HG03432 (cell line): ENCODE data around the gene GRAMD2B.
"Not testable (repeated sequence)": the region's sequence is repeated elsewhere in the genome, so short reads cannot be mapped to it uniquely, and the experiment has no call there.

Experiments used
- ATAC-seq: cut with Tn5 transposase; IDR thresholded peaks from one replicate; pipeline ENCODE4 v1.9.1; 2021; ENCODE audit warnings: mild to moderate bottlenecking, moderate library complexity; ENCODE audit not compliant: unreplicated experiment

GRAMD2B gene

DNA sequence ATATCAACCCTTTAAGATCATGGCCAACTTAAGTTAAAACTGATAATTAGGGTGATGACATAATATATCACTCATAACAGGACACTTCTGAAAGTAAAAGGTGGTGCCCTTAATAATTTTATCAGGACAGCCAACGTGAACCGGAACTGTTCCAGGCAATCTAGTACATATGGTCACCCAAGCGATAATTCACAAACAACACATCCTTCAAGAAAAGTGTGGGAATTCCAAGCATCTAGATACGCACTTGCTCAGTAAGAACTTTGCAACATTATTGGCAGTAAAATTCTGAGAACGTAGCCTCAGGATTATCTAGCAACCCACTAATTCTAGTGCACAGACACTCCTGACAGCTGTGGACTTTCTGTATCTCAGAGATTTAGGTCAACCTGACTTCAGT, 86.1 kb downstream of the GRAMD2B start:
- ATAC-seq: no peak

DNA sequence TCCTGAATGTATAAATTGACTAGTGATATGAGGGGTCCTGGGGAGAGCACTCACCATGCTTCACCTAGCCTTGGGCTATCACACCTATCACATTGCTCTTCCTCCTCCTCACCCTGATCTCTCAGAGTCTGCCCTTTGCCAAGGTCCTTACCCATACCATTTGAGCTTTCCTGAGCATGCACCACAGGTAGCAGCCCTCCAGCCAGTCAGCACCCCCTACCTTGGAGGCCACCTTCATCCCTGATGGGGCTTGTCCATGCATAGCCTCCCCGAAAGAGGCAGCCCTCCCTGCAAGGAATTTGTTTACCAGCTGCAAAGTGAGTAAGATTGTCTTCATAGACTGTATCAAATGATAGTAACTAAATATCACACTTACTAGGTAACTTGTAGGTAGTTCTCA, 88.8 kb downstream of the GRAMD2B start:
- ATAC-seq: no peak

DNA sequence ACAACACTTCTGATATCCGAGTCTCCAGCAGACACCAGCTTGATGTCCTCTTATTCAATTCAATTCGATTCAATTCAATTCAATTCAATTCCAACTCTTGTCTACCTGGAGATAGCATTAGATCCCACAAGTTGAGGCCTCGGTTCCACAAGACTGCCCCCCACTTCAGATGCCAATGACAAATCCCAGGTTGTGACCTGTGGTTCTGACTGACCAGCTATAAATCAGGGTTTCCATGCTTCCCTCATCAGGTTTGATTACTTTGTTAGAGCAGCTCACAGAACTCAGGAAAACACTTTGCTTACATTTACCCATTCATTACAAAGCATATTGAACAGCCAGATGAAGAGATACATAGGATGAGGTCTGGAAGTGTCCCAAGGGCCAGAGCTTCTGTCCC, 89.2 kb downstream of the GRAMD2B start:
- ATAC-seq: no peak

DNA sequence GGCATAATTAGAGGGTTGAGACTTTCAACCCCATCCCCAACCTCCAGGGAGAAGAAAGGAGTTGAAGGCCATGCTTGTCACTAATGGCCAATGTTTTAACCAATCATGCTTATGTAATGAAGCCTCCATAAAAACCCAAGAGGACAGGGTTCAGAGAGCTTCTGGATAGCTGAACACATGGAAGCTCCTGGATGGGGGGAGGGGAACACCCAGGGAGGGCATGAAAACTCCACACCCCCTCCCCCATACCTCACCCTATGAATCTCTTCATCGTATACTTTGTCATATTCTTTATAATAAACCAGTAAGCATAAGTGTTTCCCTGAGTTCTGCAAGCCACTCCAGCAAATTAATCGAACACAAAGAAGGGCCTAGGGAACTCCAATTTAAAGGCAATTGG, 90.1 kb downstream of the GRAMD2B start:
- ATAC-seq: no peak

DNA sequence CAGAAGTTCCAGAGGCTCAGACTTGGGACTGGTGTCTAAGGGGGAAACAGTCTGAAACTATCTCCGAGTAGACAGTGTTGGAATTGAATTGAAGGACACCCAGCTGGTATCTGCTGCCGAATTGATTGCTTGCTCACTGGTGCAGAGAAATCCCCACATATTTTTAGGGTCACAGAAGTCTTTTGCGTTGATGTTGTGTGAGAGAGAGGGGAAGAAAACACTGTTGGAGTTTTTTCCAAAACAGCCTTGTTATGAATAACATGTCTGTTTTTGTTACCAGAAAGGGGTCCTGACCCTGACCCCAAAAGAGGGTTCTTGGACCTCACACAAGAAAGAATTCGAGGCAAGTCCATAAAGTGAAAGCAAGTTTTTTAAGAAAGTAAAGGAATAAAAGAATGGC, 90.5 kb downstream of the GRAMD2B start:
- ATAC-seq: no peak

DNA sequence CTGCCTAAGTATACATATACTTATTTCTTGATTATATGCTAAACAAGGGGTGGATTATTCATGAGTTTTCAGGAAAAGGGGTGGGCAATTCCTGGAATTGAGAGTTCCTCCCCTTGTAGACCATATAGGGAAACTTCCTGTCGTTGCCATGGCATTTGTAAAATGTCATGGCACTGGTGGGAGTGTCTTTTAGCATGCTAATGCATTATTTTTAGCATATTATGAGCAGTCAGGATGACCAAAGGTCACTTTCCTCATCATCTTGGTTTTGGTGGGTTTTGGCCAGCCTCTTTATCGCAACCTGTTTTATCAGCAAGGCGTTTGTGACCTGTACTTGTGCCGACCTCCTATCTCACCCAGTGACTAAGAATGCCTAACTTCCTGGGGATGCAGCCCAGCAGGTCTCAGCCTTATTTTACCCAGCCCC, 90.9 kb downstream of the GRAMD2B start:
- no peak for ATAC-seq

DNA sequence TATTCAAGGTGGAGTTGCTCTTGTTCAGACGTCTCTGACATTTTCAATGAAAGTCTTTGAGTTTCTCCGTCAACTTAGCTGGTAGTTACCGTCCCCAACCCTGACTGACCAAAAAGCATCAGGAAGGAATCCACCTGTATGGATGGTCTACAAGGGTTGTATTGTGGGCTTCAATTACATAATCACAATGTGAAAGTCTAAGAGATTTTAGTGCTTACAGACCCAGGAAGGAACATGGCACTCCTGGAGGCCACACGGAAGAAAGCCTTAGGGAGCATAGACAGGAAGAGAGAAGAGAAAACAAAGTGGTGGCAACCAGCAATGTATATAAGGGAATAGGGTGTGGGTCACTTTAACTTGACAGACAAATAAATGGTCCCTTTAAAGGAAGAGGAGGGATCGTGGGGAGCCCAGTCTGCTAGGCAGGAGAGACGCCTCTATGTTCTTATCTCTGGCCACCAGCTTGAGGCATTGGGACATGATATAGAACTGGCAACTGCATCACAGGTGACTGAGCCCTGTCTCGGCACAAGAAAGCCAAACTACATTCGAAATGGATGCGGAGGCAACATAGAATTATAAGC, 91.4 kb downstream of the GRAMD2B start:
- ATAC-seq: no peak

DNA sequence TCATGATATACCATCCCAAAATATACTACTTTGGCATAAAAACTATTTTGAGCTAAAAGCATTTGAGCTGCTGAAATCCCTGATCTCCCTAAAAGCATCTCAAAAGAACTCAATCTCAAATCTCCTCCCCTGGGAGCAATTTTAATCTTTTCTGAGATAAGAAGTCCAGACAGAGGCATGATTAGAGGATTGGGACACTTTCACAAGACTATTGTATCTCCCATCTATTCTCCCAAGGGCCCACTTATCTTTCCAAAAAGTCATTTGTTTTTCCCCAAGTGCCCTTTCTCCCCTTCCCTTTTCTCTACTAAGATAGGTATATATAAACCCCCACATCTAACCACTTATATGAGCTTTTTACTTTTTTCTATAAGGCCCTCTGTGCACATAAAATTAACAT, 92.1 kb downstream of the GRAMD2B start:
- ATAC-seq: no peak

DNA sequence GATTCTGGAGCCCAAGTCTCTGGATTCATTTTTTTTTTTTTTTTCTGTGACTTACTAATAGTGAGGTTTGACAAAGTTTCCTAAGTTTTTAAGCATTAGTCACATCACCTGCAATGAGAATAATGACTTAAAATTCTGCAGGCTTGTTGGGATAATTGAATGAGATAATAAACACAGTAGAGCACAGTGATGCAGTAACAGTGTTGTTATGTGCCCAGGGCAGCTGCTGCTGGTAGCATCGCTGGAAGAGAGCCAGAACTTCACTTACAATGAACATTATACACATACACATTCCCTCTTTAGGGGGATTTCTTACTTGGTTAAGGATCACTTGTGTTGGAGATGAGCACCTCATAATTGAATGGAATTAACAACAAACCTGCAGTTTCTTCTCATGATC, 92.9 kb downstream of the GRAMD2B start:
- ATAC-seq: no peak

DNA sequence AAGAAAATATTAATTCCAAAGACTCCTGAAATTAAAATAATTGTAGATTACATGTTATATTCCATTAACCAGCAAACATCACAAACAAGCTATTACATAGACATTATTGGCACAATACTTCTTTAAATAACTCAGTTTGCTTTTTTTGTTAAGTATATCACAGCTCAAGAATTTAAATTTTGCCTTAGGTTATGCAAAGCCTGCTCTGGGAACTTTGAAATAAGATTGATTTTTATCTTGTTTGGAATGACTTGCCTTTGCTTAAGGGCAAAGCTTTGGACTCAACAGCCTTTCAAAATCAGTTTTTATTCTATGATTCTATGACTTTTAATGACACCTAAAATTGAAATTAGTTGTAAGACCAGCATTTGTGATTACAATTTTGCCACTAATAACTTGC, 93.6 kb downstream of the GRAMD2B start:
- ATAC-seq: no peak

DNA sequence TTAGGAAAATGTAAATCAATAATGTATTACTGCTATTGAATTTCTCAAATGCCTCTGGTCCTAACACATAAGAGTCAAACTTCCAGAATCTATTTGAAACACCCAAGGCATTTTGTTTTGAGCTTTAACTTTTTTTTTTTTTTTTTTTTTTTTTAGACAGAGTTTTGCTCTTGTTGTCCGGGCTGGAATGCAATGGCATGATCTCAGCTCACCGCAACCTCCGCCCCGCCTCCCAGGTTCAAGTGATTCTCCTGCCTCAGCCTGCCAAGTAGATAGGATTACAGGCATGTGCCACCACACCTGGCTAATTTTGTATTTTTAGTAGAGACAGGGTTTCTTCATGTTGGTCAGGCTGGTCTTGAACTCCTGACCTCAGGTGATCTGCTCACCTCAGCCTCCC, 96.0 kb downstream of the GRAMD2B start:
- not testable (repeated sequence) for ATAC-seq

DNA sequence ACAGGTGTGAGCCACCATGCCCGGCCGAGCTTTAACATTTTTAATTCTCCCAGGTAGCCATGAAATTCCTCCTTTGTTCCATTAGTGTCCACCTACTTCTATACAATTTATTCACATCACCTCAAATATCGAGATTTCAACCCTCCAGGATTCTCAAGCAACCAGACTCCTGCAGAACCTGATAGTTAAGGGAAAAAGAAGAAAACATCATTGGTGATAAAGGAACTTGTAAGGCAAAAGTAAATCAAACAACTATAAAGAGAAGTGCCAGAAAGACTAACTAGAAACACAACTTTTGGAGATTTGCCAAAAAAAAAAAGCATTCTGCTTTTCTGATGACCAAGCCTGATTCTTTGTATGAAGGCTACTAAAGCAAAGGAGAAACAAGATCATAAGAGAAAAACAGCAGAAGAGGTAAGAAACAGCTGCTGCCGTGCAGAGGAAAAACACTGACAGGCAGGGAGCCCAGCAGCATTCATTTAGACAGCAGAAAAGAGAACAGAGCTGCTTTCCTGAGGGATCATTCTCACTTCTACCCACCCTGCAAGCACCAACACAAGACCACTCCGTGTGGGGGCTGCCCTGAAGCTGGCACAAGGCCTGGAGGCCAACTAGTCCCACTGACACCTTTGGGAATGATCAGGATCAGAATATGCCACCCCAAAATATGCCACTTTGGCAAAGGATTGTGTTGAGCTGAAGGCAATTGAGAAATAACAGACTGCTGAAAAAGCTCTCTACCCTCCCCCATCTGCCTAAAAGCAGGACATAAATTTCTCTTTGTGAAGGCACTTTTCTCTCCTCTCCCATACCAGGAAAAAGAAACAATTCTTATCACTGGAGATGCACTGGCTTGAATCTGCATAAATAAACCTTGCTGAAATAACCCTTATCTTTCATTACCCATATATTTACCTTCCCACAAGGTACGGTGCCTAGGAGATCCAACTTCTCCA, 96.7 kb downstream of the GRAMD2B start:
- ATAC-seq: no peak

DNA sequence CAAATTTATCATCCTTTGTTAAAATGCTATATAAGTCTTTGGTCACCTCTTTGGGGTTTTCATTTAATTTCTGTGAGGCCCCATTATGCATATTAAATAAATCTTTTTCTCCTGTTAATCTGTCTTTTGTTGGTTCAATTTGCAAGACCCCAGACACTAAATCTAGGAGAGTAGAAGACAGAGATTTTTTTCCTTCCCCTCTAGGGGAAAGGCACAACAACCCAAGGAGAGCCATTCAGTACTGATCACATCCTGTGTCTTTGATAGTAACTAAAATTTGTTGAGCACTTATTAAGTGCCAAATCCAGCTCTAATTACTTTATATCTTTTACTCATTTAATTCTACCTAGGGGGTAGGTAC, 97.4 kb downstream of the GRAMD2B start:
- no peak for ATAC-seq

DNA sequence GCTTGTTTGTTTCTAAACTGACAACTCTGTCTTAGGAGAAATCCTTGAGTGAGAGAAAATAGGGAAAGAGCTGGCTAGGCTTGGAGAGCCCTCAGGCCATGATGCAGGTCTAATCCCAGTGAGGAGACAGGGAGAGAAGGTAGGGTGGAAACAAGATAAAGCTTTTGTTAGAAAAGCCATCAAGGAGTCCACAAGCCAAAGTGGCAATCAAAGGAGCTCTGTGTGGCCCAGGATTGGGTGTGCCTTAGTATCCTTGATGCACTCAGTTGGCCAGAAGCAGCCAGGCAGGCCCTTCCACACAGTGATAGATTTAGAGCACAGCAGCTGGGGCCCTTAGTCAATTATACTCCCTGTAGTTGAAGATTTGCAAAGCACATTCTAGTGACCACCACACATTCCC, 97.9 kb downstream of the GRAMD2B start:
- no peak for ATAC-seq

DNA sequence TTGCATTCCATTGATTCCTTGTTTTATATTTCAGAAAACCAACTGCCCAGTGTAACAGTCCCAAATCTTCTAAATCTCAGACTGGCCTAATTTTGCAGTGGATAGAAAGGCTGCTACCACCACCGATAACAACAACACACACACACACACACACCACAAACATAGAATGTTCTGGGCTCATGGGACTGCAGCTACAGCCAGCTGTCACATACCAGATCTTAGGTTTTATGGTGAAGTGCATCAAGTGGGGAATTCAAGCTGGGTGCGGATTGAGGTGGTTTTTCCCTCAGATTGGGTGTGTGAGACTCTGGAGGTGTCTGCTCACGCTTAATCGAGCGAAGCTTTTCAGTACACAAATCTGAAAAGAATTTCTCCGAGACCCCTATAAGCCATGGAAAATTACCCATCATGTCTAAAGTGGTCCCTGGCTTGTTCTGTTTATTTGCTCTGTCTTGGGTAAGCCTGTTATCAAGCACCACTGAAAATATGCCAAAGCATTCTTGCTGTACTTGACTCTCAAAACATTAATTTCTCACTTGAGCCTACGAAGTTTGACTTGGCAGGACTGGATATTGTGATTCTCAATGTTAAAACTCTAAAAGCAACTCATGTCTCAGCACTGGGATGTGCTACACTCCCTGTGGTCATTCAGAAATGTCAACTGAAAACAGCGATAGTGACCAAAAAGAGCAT, 100.8 kb downstream of the GRAMD2B start:
- ATAC-seq: no peak

DNA sequence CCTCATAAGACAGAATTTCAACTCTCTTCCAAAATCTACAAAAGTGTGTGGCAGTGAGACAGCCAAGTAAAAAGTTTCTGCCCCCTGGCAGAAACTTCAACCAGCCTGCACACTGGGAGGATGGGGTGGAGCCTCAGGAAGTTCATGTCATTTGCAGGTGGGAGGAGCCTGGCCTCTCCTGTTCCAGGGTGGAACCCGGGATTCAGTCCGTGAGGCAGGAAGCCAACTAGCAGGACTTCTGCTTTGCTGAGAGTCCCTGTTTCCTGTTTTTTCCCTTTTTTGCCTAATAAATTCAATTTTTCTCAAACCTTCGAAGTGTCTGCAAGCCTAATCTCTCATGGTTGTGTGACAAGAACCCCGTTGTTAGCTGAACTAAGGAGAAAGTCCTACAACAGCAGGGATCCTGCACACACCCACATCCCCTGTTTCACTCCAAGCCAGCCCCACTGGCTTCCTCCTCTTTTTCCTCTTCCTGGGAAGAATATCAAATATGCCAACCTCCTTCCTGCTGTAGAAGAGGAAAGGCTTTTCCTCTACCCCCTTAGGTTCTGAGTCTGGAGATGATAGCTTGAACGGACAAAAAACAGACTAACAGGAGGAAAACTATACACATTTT, 102.5 kb downstream of the GRAMD2B start:
- ATAC-seq: no peak

DNA sequence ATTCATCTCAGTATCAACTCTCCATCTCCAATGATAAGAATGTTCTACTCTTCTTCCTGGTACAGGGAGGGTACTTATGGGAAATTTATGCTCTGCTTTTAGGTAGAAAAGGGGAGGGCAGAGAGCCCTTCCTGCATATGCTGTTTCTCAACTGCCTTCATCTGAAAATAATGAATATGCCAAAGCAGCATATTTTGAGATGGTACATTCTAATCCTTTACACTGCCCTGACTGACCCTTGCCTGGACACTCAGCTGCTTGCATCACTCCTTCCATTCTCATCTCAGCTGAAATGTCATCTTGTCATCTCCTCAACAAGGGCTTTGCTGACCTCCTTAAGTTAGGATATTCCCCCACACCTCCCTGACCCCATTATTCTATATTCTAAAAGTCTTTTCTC, 103.3 kb downstream of the GRAMD2B start:
- ATAC-seq: no peak

DNA sequence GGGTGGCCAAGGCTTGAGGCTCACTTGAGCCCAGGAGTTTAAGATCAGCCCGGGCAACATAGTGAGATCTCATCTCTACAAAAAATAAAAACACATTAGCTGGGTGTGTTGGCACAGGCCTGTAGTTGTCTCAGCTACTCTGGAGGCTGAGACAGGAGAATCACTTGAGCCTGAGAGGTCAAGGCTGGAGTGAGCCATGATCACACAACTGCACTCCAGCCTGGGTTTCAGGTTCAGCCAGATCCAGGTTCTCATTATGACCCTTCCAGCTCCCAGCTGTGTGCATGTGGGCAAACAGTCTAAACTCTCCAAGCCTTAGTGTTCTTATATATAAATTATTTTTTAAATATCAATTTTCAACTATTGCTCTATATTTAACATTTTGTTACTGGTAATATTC, 103.9 kb downstream of the GRAMD2B start:
- no peak for ATAC-seq

DNA sequence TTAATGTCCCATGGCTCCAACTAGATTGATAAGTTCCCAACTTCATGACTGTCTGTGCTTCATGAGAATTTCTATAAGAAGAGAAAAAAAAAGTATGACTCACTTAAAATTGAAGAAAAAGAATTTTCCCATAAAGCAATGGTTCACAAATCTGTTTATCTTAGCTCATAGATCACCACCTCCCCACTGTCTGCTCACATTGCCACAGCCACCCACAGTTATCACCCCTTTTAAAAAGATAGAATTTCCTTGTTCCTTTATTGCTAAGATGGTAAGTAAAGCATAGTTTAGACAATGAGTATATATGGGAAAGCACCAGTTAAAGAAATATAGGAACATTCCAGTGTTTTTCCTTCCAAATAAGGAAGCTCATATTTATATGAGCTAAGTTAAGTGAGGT, 104.7 kb downstream of the GRAMD2B start:
- no peak for ATAC-seq

DNA sequence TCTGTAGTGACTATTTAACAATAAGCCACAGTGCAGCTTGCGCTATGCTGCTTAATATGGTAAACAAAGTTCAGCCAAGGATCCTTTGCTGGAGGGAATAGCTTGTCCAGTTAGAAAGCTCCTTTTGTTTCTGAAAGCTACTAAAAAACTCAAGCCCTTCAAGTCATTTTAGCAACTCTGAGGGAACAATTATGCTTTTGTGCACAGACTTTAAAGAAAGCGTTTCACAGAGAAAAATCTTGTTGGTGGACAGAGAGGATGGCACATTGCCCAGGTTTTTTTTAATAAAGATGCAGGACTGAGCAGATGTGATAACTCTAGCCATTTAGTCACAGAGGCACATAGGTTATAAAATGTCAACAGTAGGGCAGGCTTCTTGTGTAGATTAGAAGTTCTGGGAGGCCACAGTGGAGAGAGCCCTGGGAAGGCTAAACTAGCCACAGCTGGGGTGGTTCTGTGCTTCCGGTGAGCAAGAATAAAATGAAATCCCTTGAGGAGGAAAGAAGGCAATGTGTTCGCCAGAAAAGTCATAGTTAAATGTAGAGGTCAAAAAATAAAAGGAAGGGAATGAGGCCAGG, 108.4 kb downstream of the GRAMD2B start:
- no peak for ATAC-seq

DNA sequence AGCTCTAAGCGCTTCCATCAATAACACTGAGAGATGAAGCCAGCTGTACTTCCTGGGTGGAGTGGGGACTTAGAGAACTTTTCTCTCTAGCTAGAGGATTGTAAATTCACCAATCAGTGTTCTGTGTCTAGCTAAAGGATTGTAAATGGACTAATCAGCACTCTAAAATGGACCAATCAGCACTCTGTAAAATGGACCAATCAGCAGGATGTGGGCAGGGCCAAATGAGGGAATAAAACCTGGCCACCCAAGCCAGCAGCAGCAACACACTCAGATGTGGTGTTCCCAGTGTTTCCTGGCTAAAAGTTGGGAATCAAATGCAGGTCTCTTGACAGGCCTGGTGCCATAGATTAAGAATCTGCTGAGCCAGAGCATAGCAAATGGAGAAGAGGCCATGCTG, 111.3 kb downstream of the GRAMD2B start:
- no peak for ATAC-seq
